ENCODE data around the gene PCDH15. TPM values are rescaled to one million over a fixed set of nuclear protein-coding genes. Genes with fewer than 3 reads are reported as not detected.

PCDH15 gene
- total RNA-seq, 3 donors from 2014 or later, result 0.38 TPM; not detected in 2

- Histone ChIP-seq H3K9me3 (no peaks in the 10 kb centered on the region), H3K4me3 (no peak overlapping the region), H3K36me3 (ENCODE audit: low read depth) (no peaks in the 10 kb centered on the region), H3K4me1 (ENCODE audit: low read depth) (no peaks in the 10 kb centered on the region)
- ATAC-seq (no peak), DNase-seq (no peak)
- no peak for TF ChIP-seq CTCF (IDR thresholded peaks at IDR 0.05)
- intact Hi-C loops (cut with DNase I, micrococcal nuclease), result no loop called here
Measured at GRCh38 chr10:53983431-53983830, 817.6 kb downstream of the PCDH15 start.

GRCh38 chr10:53980210-53980609 lies 820.8 kb downstream of the PCDH15 start:
- no peak for TF ChIP-seq CTCF (IDR thresholded peaks at IDR 0.05)
- Histone ChIP-seq H3K36me3 (ENCODE audit: low read depth) (no peaks in the 10 kb centered on the region), H3K9me3 (no peaks in the 10 kb centered on the region), H3K4me1 (ENCODE audit: low read depth) (no peaks in the 10 kb centered on the region), H3K4me3 (no peak overlapping the region)
- ATAC-seq (no peak), DNase-seq (no peak)
- intact Hi-C loops (cut with DNase I, micrococcal nuclease), result no loop called here

- H3K4me1 ChIP-seq (ENCODE audit: low read depth), result no peaks in the 10 kb centered on the region
- no peak overlapping the region for H3K4me3 ChIP-seq
- no peaks in the 10 kb centered on the region for H3K36me3 ChIP-seq (ENCODE audit: low read depth)
- no peak for TF ChIP-seq CTCF (IDR thresholded peaks at IDR 0.05)
- DNase-seq (no peak), ATAC-seq (no peak)
- H3K9me3 ChIP-seq, result no peaks in the 10 kb centered on the region
- intact Hi-C loops (cut with DNase I, micrococcal nuclease), result no loop called here
Measured at GRCh38 chr10:53978301-53978700, 822.7 kb downstream of the PCDH15 start.

GRCh38 chr10:53977267-53977666 lies 823.8 kb downstream of the PCDH15 start:
- no peak for TF ChIP-seq CTCF (IDR thresholded peaks at IDR 0.05)
- no peak for DNase-seq
- intact Hi-C loops (cut with DNase I, micrococcal nuclease), result no loop called here

GRCh38 chr10:53957401-53957800 lies 843.6 kb downstream of the PCDH15 start:
- Histone ChIP-seq H3K9me3 (no peaks in the 10 kb centered on the region), H3K4me1 (ENCODE audit: low read depth) (no peaks in the 10 kb centered on the region), H3K36me3 (ENCODE audit: low read depth) (no peaks in the 10 kb centered on the region), H3K4me3 (no peak overlapping the region)
- no peak for TF ChIP-seq CTCF (IDR thresholded peaks at IDR 0.05)
- DNase-seq (no peak), ATAC-seq (no peak)
- intact Hi-C loops (cut with DNase I, micrococcal nuclease), result no loop called here

More at GRCh38 chr10:53977267-53977666, 823.8 kb downstream of the PCDH15 start:
- no peak for ATAC-seq
- Histone ChIP-seq H3K4me1 (ENCODE audit: low read depth) (no peaks in the 10 kb centered on the region), H3K4me3 (no peak overlapping the region), H3K36me3 (ENCODE audit: low read depth) (no peaks in the 10 kb centered on the region), H3K9me3 (no peaks in the 10 kb centered on the region)

- Histone ChIP-seq H3K4me3 (no peak overlapping the region), H3K4me1 (ENCODE audit: low read depth) (no peaks in the 10 kb centered on the region), H3K36me3 (ENCODE audit: low read depth) (no peaks in the 10 kb centered on the region), H3K9me3 (no peaks in the 10 kb centered on the region)
- no peak for DNase-seq
- intact Hi-C loops (cut with DNase I, micrococcal nuclease), result no loop called here
- no peak for ATAC-seq
- no peak for TF ChIP-seq CTCF (IDR thresholded peaks at IDR 0.05)
Measured at GRCh38 chr10:53955091-53955490, 845.9 kb downstream of the PCDH15 start.

Measured in mucosa of descending colon (tissue), 3 donors.